Mucosa of rectum (tissue), 2 donors: Measurements from ENCODE around the gene SBK3.
"Not testable (repeated sequence)": the region's sequence is repeated elsewhere in the genome, so short reads cannot be mapped to it uniquely, and the experiment has no call there.

Experiments used
- H3K27ac ChIP-seq, 2 donors: one replicate each; pipeline ENCODE4 v1.7.0; 2013; ENCODE audit warnings: inconsistent platforms in 2 of 2, low read depth in 2 of 2, low read length in 2 of 2
- H3K27me3 ChIP-seq, 2 donors: one replicate each; pipeline ENCODE4 v1.7.0; 2013; ENCODE audit warnings: low read length in 2 of 2; ENCODE audit not compliant: control insufficient read depth in 2 of 2, insufficient read depth in 2 of 2
- H3K36me3 ChIP-seq, 2 donors: one replicate each; pipeline ENCODE4 v1.7.0; 2013; ENCODE audit warnings: low read length in 2 of 2; ENCODE audit not compliant: control insufficient read depth in 2 of 2, insufficient read depth in 2 of 2
- H3K4me1 ChIP-seq, 2 donors: one replicate each; pipeline ENCODE4 v1.7.0; 2013; ENCODE audit warnings: low read length in 2 of 2, mild to moderate bottlenecking in 1 of 2; ENCODE audit not compliant: control insufficient read depth in 2 of 2, insufficient read depth in 2 of 2
- H3K4me3 ChIP-seq, 2 donors: one replicate each; pipeline ENCODE4 v1.7.0; 2013; ENCODE audit warnings: low read length in 2 of 2
- H3K9ac ChIP-seq, 2 donors: one replicate each; pipeline ENCODE4 v1.7.0; 2013; ENCODE audit warnings: low read length in 2 of 2, low read depth in 1 of 2, mild to moderate bottlenecking in 1 of 2
- H3K9me3 ChIP-seq, 2 donors: one replicate each; pipeline ENCODE4 v1.7.0; 2013; ENCODE audit warnings: low read length in 2 of 2; ENCODE audit not compliant: control insufficient read depth in 2 of 2
- donor health status: healthy.
- donor health status: Normal muscosa, but diverticular disease.

SBK3 gene

DNA sequence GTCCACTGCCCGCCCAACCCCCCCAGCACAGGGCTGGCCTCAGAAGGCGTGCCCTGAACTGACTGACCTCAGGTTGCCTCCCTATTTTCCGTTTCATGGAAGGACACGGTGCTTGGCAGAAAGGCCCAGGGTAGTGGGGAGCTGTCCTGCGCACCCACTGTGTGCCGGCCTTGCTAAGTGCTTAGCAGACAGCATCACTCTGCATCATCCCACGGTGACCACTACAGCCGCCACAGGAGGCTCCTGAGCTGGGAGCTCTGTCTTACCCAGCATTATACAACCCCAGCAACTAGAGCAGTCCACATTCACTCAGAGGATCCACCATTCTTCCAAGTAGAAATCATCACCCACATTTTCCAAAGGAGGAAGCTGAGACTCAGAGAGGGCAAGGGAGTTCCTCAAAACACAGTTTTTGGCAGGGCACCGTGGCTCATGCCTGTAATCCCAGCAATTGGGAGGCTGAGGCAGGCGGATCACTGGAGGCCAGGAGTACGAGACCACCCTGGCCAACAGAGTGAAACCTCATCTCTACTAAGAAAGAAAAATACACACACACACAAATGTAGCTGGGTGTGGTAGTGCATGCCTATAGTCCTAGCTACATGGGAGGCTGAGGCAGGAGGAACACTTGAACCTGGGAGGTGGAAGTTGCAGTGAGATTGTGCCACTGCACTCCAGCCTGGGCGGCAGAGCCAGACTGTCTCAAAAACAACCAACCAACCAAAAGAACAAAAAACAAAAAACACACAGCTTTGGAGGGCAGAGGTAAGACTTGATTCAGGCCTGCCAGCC, 10.0 kb downstream of the SBK3 start:
- Histone ChIP-seq H3K9ac (no peak overlapping the region), H3K9me3 (no peaks in the 10 kb centered on the region), H3K4me3 (no peak overlapping the region), H3K36me3 (no peaks in the 10 kb centered on the region), H3K27me3 (no peaks in the 10 kb centered on the region), H3K27ac (no peak overlapping the region), H3K4me1 (no peaks in the 10 kb centered on the region)

DNA sequence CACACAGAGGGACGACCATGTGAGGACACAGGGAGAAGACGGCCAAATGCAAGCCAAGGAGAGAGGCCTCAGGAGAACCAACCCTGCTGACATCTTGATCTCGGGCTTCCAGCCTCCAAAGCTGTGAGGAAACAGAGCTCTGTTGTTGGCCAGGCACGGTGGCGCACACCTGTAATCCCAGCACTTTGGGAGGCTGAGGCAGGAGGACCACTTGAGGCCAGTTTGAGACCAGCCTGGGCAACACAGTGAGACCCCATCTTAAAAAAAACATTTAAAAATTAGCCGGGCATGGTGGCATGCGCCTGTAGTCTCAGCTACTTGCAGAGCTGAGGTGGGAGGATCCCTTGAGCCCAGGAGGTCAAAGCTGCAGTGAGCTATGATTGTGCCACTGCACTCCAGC, 11.1 kb downstream of the SBK3 start:
- not testable (repeated sequence) for H3K27ac ChIP-seq, H3K36me3 ChIP-seq, H3K4me1 ChIP-seq, H3K27me3 ChIP-seq, H3K9me3 ChIP-seq, H3K4me3 ChIP-seq, H3K9ac ChIP-seq

DNA sequence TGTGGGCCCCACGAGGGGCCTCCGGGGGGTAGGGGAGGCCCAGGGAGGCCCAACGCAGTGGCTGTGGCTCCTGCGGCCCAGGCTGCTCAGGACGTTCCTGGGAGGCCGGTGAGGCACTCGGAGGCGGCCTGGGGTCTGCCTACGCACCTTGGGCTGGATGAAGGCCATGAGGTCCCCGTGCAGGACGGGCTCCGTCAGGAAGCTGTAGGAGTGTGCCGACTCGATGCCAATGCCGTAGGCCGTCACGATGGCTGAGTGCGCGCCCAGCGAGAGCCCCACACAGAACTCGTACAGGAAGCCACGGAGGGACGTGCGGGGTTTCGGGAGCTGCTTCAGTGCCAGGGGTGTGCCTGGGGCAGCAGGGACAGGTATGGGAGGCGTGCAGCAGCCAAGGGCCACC, 14.3 kb downstream of the SBK3 start:
- H3K27ac ChIP-seq = no peak overlapping the region
- H3K36me3 ChIP-seq = no peaks in the 10 kb centered on the region
- H3K4me3 ChIP-seq = no peak overlapping the region
- peaks cover 8 to 9% of the 10 kb centered on the region in 2 donors for H3K4me1 ChIP-seq
- no peaks in the 10 kb centered on the region for H3K9me3 ChIP-seq
- H3K9ac ChIP-seq = no peak overlapping the region
- no peaks in the 10 kb centered on the region for H3K27me3 ChIP-seq

DNA sequence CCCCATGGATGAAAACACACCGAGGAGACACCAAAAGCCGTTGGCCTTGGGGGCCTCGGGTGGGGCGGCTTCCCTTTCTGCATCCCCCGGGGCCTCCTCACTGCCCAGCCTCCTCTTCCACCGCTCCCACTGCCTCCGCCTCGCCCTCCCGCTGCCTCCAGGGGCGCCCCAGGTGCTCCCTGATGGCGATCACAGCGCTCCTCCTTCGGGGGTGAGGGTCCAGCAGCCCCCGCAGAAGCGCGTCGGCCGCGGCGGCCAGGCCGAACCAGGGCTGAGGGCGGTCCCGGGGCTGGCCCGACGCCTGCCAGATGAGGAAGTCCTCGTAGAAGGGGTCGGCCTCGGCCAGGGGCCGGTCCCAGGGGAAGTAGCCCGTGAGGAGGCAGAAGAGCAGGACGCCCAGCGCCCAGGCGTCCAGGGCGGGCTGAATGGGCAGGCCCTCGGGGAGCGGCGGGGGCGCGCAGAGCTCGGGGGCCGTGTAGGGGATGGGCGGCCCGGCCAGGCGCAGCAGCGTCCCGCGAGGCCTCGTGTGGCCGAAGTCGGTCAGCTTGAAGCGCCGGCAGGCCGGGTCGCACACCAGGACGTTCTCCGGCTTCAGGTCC, 15.6 kb downstream of the SBK3 start:
- H3K9me3 ChIP-seq = no peaks in the 10 kb centered on the region
- H3K27ac ChIP-seq = no peak overlapping the region
- no peak overlapping the region for H3K9ac ChIP-seq
- H3K36me3 ChIP-seq = no peaks in the 10 kb centered on the region
- no peaks in the 10 kb centered on the region for H3K27me3 ChIP-seq
- H3K4me1 ChIP-seq = peaks cover 9% of the 10 kb centered on the region in 2 donors
- no peak overlapping the region for H3K4me3 ChIP-seq

DNA sequence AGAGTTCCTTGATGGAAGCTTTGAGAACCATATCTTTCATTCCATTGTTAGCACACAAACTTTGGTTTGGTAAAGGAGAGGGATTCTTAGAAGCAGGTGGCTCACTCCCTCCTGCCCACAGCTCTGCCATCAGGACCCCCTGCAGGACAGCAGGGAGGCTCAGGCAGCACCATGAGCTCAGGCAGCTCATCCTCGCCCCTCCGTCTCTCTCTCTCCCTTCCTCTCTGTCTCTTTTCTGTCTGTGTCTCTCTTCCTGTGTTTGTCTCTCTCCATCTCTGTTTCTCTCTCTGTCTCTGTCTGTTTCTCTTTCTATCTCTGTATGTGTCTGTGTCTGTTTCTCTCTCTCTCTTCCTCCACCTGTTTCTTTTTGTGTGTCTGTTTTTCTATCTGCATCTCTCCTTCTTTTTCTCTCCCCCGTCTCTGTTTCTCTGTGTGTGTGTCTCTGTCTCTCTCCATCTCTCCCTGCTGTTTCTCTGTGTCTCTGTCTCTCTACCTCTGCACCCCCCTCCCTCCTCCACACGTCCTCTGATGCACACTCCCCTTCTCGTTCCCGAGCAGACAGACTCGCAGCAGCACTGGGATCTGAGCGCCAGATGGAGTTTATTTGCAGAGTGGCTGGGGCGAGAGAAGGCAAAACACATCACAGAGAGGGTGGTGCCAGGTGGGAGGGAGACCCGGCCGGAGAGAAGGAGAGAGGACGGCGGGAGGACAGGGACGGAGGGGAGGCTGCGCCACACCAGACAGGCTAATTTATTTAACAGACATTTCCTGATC, 17.1 kb downstream of the SBK3 start:
- Histone ChIP-seq H3K36me3 (no peaks in the 10 kb centered on the region), H3K9ac (no peak overlapping the region), H3K9me3 (no peaks in the 10 kb centered on the region), H3K27me3 (no peaks in the 10 kb centered on the region), H3K4me1 (peaks cover 9% of the 10 kb centered on the region in 2 donors), H3K4me3 (no peak overlapping the region), H3K27ac (no peak overlapping the region)

DNA sequence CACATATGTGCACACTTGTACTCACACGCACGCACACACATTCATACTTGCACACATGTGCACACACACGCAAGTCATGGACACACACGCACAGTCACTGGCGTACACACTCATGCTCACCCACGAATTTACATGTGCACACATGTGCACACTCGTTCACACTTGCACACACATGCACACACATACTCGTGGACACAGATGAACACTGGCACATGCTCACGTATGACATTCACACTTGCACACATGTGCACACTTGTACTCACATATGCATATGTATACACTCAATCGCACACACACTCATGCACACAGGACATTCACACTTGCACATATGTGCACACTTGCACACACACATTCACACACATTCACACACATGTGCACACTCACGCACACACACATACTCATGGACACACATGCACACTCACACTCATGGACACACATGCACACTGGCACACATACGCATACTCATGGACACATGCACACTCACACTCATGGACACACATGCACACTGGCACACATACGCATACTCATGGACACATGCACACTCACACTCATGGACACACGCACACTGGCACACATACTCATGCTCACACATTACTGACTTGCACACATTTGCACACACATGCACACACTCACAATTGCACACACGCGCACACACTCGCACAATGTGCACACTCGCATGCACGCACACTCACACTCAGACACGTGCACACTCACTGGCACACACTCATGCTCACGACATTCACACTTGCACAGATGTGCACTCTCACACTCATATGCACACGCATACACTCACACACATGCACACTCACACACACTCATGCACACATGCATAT, 17.9 kb downstream of the SBK3 start:
- H3K4me3 ChIP-seq = no peak overlapping the region
- no peaks in the 10 kb centered on the region for H3K27me3 ChIP-seq
- peaks cover 9% of the 10 kb centered on the region in 2 donors for H3K4me1 ChIP-seq
- no peak overlapping the region for H3K9ac ChIP-seq
- H3K9me3 ChIP-seq = no peaks in the 10 kb centered on the region
- H3K27ac ChIP-seq = no peak overlapping the region
- H3K36me3 ChIP-seq = no peaks in the 10 kb centered on the region

DNA sequence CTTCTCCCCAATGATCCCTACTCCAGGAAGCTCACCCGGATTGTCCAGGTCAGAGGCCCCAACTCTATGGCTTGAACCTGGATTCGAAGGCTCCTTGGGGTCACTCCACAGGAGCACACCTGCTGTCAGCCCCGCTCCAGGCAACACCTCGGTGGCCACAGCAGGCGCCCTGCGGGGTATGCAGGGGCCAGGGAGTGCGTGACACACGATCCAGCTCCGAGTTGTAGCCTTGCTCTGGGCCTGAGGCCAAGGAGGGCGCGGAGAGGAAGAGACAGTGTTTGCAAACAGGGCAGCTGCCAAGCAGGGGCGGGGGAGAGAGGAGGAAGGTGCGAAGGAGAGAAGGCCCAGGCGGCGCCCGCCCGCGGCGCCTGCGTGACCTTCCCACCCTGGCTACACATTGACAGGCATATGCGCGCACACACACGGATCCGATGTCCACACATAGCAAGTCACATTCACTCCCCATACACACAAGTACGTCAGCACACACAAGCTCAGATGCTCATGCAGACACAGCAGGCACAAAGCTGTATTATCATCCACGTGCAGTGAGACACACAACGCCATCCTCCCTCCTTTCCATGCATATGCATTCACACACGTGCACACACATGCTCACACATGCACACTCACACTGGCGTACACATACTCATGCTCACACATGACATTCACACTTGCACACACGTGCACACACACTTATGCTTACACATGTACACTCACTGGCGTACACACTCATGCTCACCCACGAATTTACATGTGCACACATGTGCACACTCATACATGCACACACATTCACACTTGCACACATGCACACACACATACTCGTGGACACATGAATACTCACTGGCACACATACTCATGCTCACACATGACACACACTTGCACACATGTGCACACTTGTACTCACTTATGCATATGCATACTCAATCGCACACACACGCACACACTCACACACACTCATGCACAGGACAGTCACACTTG, 18.8 kb downstream of the SBK3 start:
- no peaks in the 10 kb centered on the region for H3K36me3 ChIP-seq
- H3K27ac ChIP-seq = no peak overlapping the region
- H3K9ac ChIP-seq = no peak overlapping the region
- H3K4me1 ChIP-seq = peaks cover 9 to 11% of the 10 kb centered on the region in 2 donors
- H3K9me3 ChIP-seq = no peaks in the 10 kb centered on the region
- no peak overlapping the region for H3K4me3 ChIP-seq
- H3K27me3 ChIP-seq = no peaks in the 10 kb centered on the region

DNA sequence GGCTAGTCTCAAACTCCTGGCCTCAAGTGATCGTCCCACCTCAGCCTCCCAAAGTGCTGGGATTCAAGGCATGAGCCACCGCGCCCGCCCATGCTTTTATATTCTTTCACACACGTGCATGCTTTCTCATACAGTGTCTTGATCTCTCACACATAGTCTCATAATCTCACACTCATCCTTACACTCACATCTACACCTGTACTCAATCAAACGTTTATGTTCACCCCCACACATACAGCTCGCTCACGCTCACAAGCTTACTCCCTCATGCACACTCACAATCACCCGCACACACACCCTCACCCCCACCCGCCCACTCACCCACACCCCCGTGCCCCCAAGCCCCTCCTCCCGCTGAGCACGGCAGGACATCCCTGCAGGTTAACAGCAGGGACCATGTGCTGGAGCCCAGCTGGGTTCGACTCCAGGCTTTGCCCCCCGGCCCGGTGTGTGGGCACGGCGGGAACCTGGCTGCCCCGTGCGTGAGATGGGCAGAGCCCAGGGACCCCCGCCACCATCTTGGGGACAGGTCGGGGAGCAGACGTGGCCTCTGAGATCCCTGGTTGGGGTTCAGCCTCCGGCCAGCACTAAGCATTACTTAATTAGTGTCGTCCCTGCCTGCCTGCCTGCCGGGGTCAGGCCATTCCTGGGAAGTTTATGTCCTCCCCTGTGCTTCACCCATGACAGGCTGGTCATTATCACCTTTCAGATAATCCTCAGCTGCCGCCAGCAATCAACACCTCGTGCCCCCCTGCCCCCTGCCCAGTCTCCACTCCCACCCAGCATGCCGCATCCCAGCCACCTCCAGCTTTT, 19.8 kb downstream of the SBK3 start:
- Histone ChIP-seq H3K9ac (no peak overlapping the region), H3K4me3 (no peak overlapping the region), H3K9me3 (no peaks in the 10 kb centered on the region), H3K27me3 (no peaks in the 10 kb centered on the region), H3K27ac (no peak overlapping the region), H3K4me1 (peaks cover 9 to 12% of the 10 kb centered on the region in 2 donors), H3K36me3 (no peaks in the 10 kb centered on the region)
